Stomach (tissue), 9 donors: ENCODE measurements around the gene TBC1D5. TPM values are rescaled to one million over a fixed set of nuclear protein-coding genes. Genes with fewer than 3 reads are reported as not detected.

Experiments
- DNase-seq, 2 donors: peaks; one replicate each; pipeline versions ENCODE4 v3.0.0 to v3.0.0-alpha.2; 2013 to 2019
- H3K27ac ChIP-seq, 5 donors: fragments of 200-600 bp in 4 of 5; sonication (generic) in 4 of 5; one replicate each; pipeline ENCODE4 v1.5.1; 2013 to 2019; ENCODE audit warnings: mild to moderate bottlenecking in 1 of 5, moderate library complexity in 1 of 5
- H3K27me3 ChIP-seq, 3 donors: fragments of 200-600 bp; sonication (generic); one replicate each; pipeline ENCODE4 v1.5.1; 2017 to 2019; ENCODE audit warnings: mixed run types in 1 of 3
- H3K36me3 ChIP-seq, 4 donors: fragments of 200-600 bp; sonication (generic); 1 replicate in 3 of 4; 2 replicates in 1 of 4; pipeline ENCODE4 v1.5.1; 2016 to 2019
- H3K4me1 ChIP-seq, 4 donors: fragments of 200-600 bp; sonication (generic); one replicate each; pipeline ENCODE4 v1.5.1; 2016 to 2019
- H3K4me3 ChIP-seq, 4 donors: fragments of 200-600 bp; sonication (generic) in 3 of 4; one replicate each; pipeline ENCODE4 v1.5.1; 2016 to 2019; ENCODE audit warnings: mild to moderate bottlenecking in 1 of 4
- H3K9me3 ChIP-seq, 4 donors: fragments of 200-600 bp; sonication (generic); one replicate each; pipeline ENCODE4 v1.5.1; 2016 to 2019
- EP300 ChIP-seq: sonication (generic); formaldehyde crosslinking; IDR thresholded peaks from one replicate; pipeline ENCODE4 v1.6.1; 2017; ENCODE audit warnings: antibody characterized with exemption
- POLR2A ChIP-seq, 4 donors: fragments of 450-650 bp; IDR thresholded peaks; one replicate each; pipeline ENCODE4 v1.6.1; 2016; ENCODE audit warnings: antibody characterized with exemption in 4 of 4, control low read depth in 2 of 4, mild to moderate bottlenecking in 1 of 4, moderate library complexity in 1 of 4
- POLR2AphosphoS5 ChIP-seq, 3 donors: sonication (generic); formaldehyde crosslinking; IDR thresholded peaks; one replicate each; pipeline ENCODE4 v1.6.1; 2016; ENCODE audit warnings: antibody characterized with exemption in 3 of 3
- WGBS, 5 donors: extraction: QIAGEN DNeasy Blood & Tissue Kit in 3 of 5; methylation state at CpG; one replicate each; pipeline versions ENCODE4 v1.1.5 to v1.1.7; 2013 to 2018; 5-methylcytosine and 5-hydroxymethylcytosine counted together
- intact Hi-C: fragments of 100-400 bp; cut with DNase I; formaldehyde crosslinking; loops from one replicate; pipeline ENCODE4 v1.15.1; 2023; ENCODE audit warnings: low total_unique reads
- polyA plus RNA-seq, 3 donors: library from polyadenylated mRNA; stranded (reverse); fragments of 200-250 nt; gene quantifications; one replicate each; pipeline ENCODE4 v1.2.3, GENCODE V29; 2013
- total RNA-seq, 5 donors: library from RNA; depleted of rRNA; stranded (reverse); fragments of >200 nt; gene quantifications; one replicate each; pipeline versions ENCODE4 v1.1.0 to v1.2.3, GENCODE V29; 2014 to 2016
- TF ChIP-seq, protein P1 (sequence below), 7 experiments: fragments of 450-650 bp in 4 of 7; fragments of 200-600 bp in 3 of 7; sonication (generic) in 3 of 7; IDR thresholded peaks; one replicate each; pipeline ENCODE4 v1.5.1; 2016 to 2019; ENCODE audit warnings: antibody characterized with exemption in 7 of 7, control low read depth in 2 of 7, mild to moderate bottlenecking in 1 of 7
- donor health status: healthy with polysubstance abuse.
- donor health status: Bipolar disorder and iron deficiency.
- donor health status: healthy.

TBC1D5 gene
- total and polyA plus RNA-seq, 8 donors, result 4.7 to 75.1 (median 32.0) TPM

DNA sequence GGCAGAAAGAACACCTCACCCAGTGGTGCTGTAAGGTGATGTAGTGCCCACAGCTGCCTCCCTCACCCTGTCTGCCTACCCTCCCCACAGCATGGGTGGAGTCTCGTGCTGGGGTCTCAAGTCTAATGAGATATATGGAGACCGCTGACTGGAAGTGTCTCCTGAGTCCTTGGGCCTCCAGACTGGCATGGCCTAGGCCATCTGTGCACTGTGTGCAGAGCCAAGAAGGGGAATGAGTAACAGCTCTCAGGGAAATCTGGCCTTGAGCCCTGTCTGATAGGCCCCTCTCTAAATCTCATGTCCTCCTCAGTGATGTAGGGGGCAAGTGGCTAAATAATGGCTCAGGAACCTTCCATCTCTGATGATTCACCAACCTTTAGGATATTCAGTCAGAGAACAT lies 580.3 kb downstream of the TBC1D5 start:
- Histone ChIP-seq H3K9me3 (no peaks in the 10 kb centered on the region), H3K27ac (no peak overlapping the region), H3K27me3 (no peaks in the 10 kb centered on the region), H3K4me3 (no peak overlapping the region), H3K36me3 (peaks cover 15 to 95% (median 92%) of the 10 kb centered on the region in 4 donors), H3K4me1 (no peaks in the 10 kb centered on the region)
- intact Hi-C loops, result no loop called here
- no peak for DNase-seq
- 96 to 100% (median 100%) methylated on average over 2 of the region's 2 CpGs for WGBS, 5 donors
- TF ChIP-seq POLR2A (IDR thresholded peaks at IDR 0.05) (no peak), POLR2AphosphoS5 (IDR thresholded peaks at IDR 0.05) (no peak), EP300 (no peak)
- TF ChIP-seq, protein P1, sequence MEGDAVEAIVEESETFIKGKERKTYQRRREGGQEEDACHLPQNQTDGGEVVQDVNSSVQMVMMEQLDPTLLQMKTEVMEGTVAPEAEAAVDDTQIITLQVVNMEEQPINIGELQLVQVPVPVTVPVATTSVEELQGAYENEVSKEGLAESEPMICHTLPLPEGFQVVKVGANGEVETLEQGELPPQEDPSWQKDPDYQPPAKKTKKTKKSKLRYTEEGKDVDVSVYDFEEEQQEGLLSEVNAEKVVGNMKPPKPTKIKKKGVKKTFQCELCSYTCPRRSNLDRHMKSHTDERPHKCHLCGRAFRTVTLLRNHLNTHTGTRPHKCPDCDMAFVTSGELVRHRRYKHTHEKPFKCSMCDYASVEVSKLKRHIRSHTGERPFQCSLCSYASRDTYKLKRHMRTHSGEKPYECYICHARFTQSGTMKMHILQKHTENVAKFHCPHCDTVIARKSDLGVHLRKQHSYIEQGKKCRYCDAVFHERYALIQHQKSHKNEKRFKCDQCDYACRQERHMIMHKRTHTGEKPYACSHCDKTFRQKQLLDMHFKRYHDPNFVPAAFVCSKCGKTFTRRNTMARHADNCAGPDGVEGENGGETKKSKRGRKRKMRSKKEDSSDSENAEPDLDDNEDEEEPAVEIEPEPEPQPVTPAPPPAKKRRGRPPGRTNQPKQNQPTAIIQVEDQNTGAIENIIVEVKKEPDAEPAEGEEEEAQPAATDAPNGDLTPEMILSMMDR (IDR thresholded peaks at IDR 0.05), result no peak

DNA sequence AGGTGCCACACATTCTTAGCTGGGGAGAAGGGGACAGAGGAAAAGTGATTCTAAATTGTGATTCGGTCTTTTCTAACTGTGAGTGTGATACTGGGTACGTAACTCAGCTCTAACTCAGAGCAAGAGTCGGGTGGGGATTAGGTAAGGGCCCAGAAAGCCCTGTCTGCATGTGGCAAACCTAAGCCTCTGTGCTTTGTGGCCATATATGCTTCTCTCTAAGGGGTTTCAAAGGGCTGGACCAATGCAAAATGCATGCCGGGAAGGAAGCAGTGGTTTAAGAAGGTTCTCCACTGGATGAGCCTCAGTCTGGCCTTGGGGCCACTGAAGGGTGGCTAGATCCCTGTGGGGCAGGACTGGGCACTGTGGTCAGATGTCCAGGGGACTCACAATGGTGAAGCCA lies 581.8 kb downstream of the TBC1D5 start:
- intact Hi-C loops, result no loop called here
- 86 to 98% (median 91%) methylated on average over 4 of the region's 4 CpGs for WGBS, 5 donors
- DNase-seq, result no peak
- no peak overlapping the region for H3K27ac ChIP-seq
- no peaks in the 10 kb centered on the region for H3K9me3 ChIP-seq
- no peaks in the 10 kb centered on the region for H3K27me3 ChIP-seq
- H3K4me3 ChIP-seq, result no peak overlapping the region
- H3K36me3 ChIP-seq, result peaks cover 7 to 95% (median 92%) of the 10 kb centered on the region in 4 donors
- TF ChIP-seq, protein P1 (IDR thresholded peaks at IDR 0.05), result no peak
- TF ChIP-seq EP300, result no peak
- no peak for TF ChIP-seq POLR2A (IDR thresholded peaks at IDR 0.05)
- no peak for TF ChIP-seq POLR2AphosphoS5 (IDR thresholded peaks at IDR 0.05)
- no peaks in the 10 kb centered on the region for H3K4me1 ChIP-seq

GRCh38 chr3:17158941-17159682 lies 583.3 kb downstream of the TBC1D5 start:
- Histone ChIP-seq H3K4me3 (no peak overlapping the region), H3K36me3 (peaks cover 21 to 95% (median 92%) of the 10 kb centered on the region in 4 donors), H3K27ac (no peak overlapping the region), H3K9me3 (peaks cover 0 to 11% (median 9%) of the 10 kb centered on the region in 4 donors), H3K27me3 (no peaks in the 10 kb centered on the region), H3K4me1 (no peaks in the 10 kb centered on the region)
- TF ChIP-seq EP300, result no peak
- no peak for TF ChIP-seq POLR2A (IDR thresholded peaks at IDR 0.05)
- TF ChIP-seq, protein P1 (IDR thresholded peaks at IDR 0.05), result no peak
- TF ChIP-seq POLR2AphosphoS5 (IDR thresholded peaks at IDR 0.05), result no peak
- WGBS, 5 donors, result 92 to 99% (median 95%) methylated on average over 6 to 8 of the region's 8 CpGs
- intact Hi-C loops, result no loop called here
- no peak for DNase-seq

DNA sequence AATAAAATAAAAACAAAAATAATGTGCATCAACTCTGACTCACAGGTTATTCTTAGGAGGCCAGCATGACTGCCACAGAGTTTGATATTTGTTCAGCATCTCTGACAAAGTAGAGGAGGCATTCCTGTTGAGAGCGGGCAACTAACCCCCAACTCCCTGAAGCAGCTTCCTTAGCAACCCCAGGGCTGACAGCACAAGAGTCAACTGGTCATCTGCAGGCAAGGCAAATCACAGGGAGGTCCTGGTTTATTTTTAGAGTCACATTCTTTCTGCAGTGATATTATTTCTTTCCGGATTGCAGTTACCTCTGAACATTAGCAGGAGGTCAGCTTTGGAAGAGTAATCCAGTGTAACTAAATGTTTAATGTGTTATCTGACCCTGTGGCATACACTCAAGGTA lies 584.7 kb downstream of the TBC1D5 start:
- H3K27me3 ChIP-seq, result no peaks in the 10 kb centered on the region
- no peak overlapping the region for H3K27ac ChIP-seq
- peaks cover 27 to 98% (median 91%) of the 10 kb centered on the region in 4 donors for H3K36me3 ChIP-seq
- TF ChIP-seq POLR2A (IDR thresholded peaks at IDR 0.05) (no peak), EP300 (no peak), POLR2AphosphoS5 (IDR thresholded peaks at IDR 0.05) (no peak)
- TF ChIP-seq, protein P1 (IDR thresholded peaks at IDR 0.05), result no peak
- DNase-seq, result no peak
- H3K4me3 ChIP-seq, result no peak overlapping the region
- intact Hi-C loops, result no loop called here
- peaks cover 6 to 25% (median 22%) of the 10 kb centered on the region in 4 donors for H3K9me3 ChIP-seq
- H3K4me1 ChIP-seq, result no peaks in the 10 kb centered on the region
- WGBS, 5 donors, result 64 to 77% (median 68%) methylated on average over 2 of the region's 2 CpGs
